ENCODE data around the gene LGI4.
A peak's percentile ranks its signal among the peaks of the same experiment; 100 is the strongest.

Gene LGI4

DNA sequence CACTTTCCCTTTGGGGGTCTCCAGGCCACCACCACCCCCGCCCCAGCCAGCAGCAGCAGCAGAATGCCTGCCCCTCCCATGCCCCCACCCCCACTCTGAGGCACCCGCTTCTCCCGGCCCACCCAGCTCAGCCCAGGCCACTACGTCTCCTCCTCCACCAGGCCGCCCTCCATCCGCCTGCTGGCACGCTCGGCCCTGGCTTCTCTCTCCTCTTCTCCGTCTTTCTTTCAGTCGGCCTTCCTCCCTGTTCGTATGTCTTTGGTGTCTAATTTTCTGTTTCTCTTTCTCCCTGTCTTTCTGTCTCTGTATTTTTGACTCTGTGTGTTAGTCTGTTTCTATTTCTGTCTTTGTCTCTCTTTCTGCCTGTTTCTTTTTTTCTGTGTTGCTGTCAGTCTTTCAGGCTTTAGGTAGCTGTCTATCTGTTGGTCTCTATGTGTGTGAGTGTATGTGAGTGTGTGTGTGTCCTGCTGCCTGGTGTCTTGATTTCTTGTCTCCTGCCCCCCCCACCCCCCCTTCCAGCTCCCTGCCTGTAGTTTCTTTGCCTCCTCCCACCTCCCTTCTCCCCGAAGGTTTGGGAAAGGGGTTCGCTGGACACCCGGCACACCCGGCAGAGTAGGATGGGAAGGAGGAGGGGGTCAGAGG is at the start of gene LGI4:
LGI4 (minus strand) TSS at position 459 of the 642 bp plus-strand sequence; CDS start at position 80, 379 bp downstream.
- no peak for DNase-seq

DNA sequence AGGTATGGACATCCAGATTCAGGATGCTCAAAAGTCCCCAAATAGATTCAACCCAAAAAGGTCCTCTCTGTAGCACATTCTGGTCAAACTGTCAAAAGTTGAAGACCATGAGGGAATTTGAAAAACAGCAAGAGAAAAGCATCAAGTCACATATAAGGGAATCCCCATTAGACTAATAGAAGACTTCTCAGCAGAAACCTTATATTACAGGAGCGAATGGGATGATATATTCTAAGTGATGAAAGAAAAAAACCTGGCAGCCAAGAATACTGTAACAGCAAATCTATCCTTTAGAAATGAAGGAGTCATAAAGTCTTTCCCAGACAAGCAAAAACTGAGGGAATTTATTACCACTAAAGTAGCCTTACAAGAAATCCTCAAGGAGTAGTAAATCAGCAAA is 49.4 kb upstream of the LGI4 start:
- DNase-seq = no peak

DNA sequence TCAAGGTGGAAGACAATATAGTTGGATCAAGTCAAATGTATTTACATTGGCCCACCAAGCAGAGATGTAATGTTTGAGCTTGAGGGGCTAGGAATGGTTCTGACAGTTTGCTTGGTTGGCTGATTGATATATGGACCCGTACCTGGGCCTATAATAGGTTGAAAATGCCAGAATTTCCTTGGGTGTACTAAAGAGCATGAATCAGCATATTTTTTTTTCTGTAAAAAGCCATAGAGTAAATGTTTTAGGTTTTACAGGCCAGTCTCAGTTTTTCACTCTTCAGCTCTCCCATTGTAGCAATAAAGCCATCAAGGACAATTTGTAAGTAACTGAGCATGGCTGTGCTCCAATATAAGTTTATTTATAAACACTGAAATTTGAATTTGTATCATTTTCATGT is 46.5 kb upstream of the LGI4 start:
- no peak for DNase-seq

DNA sequence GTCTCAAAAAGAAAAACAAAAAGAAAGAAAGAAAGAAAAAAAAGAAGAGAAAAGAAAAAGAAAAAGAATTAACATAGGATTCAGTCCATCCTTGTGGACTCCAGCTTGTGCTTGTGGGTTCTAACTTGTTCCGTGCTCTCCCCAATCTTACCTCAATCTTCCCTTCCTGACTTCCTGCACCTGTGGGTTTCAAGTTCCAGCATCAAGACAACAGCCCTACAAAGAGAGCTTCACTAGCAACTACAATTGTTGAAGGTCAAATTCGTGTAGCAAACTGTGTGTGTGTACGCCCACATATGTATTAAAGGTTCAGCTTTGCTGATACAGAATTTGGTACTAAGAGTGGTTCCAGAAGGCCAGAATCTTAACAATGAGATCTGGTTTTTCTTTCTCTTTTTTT is 45.0 kb upstream of the LGI4 start:
- DNase-seq = no peak

GRCh38 chr19:35178701-35179100 is 43.8 kb upstream of the LGI4 start:
- no peak for DNase-seq

GRCh38 chr19:35177377-35178274 is 42.8 kb upstream of the LGI4 start:
- DNase-seq = no peak

- no peak for DNase-seq
Measured at GRCh38 chr19:35176181-35176570, 41.3 kb upstream of the LGI4 start.

- no peak for DNase-seq
Measured at GRCh38 chr19:35174226-35174625, 39.4 kb upstream of the LGI4 start.

GRCh38 chr19:35171730-35172129 is 36.9 kb upstream of the LGI4 start:
- no peak for DNase-seq

- no peak for DNase-seq
Measured at GRCh38 chr19:35170359-35171061, 35.7 kb upstream of the LGI4 start.

DNA sequence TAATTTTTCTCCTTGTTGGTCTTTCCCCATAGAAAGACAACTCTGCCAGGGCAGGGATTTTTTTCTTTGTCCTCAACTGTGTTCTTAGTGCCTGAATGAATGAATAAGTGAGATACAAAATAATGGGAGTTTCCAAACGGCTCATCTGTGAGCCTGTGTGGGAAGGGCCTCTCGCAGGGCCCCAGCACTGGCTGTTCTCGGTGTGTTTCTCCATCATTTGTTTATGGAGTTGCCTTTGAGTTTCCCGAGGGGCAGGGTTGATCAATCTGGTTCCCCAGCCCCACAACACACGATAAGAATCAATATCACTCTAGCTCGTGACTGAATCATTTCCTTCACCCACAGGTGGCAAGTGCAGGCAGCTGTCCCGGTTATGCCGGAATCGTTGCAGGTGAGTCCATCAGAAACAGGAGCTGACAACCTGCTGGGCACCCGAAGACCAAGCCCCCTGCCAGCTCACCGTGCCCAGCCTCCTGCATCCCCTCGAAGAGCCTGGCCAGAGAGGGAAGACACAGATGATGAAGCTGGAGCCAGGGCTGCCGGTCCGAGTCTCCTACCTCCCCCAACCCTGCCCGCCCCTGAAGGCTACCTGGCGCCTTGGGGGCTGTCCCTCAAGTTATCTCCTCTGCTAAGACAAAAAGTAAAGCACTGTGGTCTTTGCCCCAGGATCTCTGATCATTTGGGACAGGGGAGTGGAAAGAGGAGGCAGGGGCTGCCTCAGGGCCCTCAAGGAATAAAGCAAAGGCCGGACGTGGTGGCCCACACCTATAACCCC is 34.5 kb upstream of the LGI4 start:
- DNase-seq = no peak

GRCh38 chr19:35168196-35168595 is 33.3 kb upstream of the LGI4 start:
- DNase-seq = peak; percentile 60

- DNase-seq = no peak
Measured at GRCh38 chr19:35167251-35168119, 32.6 kb upstream of the LGI4 start.

DNA sequence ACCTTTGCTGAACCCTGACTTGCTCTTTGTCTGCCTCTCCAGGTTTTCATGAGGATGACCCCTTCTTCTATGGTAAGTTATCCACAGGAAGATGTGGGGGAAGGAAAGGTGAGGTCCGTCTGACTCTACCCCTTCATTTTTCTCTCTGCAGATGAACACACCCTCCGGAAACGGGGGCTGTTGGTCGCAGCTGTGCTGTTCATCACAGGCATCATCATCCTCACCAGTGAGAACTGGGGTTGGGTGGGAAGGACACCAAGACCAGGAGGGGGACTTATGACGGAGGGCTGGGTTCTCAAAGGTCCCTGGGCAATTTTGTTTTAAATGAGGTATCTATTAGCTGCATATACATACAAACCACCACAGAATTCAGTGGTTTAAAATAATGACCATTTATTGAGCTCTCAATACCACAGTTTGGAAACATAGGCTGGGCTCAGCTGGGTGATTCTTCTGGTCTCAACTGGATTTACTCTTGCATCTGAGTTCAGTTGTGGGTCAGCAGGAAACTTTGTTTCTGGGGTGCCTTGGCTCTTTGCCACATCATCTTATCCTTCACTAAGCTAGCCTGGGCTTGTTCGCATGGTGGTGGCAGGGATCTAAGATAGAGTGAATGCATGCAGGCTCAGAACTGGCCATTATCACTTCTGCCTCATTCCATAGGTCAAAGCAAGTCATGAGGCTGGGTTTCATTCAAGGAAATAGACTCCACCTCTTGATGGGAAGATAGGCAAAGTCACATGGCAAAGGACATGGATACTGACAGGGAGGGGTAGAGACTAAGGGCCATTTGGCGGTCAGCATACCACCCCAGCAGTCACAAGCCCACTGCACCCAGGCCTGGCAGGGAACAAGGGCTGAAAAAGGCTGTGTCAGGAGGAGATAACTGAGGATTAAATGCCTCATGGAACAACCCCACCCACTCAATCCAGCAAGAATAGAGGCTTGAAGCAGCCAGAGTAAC is 31.5 kb upstream of the LGI4 start:
- no peak for DNase-seq

GRCh38 chr19:35165200-35166058 is 30.6 kb upstream of the LGI4 start:
- no peak for DNase-seq

GRCh38 chr19:35164418-35164817 is 29.6 kb upstream of the LGI4 start:
- DNase-seq = no peak

DNA sequence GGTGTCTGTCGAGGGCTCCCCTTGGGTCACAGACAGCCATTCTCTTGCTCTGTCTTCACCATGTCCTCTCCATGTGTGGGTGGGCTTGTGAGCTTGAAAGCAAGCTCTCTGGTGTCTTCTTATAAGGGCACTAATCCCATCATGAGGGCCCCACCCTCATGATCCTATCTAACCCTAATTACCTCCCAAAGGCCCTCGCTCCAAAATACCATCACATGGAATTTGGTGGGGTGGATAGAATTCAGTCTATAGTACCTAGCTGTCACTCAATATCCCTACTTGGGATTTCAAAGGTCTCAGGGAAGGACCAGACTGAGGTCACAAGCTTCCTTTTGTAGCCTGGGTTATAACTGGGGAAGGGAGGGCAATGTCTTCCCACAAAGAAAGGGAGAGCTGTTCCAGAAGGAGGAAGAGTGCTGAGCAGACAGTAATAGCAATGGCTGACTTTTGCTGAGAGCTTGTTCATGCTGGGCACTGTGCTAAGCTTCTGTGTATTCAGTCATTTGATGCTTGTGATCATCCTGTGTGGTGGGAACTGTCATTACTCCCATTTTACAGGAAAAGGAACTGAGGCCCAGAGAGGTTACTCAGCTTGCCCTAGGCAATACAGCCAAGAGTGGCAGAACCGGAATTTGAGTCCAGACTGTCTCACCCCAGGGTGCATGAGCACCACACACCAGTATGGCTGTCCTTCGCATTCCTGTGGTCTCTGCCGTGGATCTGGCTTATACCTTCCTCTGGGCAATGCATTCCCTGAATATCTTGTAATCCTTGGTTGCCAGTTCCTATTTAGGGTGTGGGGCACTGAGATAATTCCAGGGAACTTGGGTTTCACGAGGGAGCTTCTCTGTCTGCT is 27.8 kb upstream of the LGI4 start:
- DNase-seq = no peak

DNA sequence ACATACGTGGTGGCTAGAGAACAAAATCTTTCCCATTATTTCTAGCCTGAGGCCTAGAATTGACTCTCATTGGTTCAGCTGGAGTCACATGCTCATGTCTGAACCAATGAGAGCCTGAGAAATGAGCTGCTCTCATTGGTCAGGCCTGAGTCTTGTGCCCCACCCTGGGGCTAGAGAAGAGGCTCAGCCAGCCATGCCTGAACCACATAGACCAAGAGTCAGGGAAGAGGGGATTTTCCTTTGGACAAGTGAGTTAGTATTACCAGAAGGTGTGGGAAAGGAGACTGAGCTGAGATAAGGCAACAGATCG is 26.5 kb upstream of the LGI4 start:
- no peak for DNase-seq
